GM23338 (cell line): ENCODE data around the gene OXLD1.

Experiments used
- EZH2 ChIP-seq: fragments of 200-600 bp; sonication (generic); IDR thresholded peaks from one replicate; pipeline ENCODE4 v1.8.0; 2017; ENCODE audit warnings: antibody characterized with exemption, mild to moderate bottlenecking, low read depth; ENCODE audit not compliant: unreplicated experiment
- NANOG ChIP-seq: IDR thresholded peaks from 2 replicates; pipeline ENCODE4 v1.6.1; 2016; ENCODE audit warnings: antibody characterized with exemption, borderline replicate concordance
- POLR2AphosphoS5 ChIP-seq: IDR thresholded peaks from 2 replicates; pipeline ENCODE4 v1.6.1; 2016; ENCODE audit warnings: antibody characterized with exemption, low read depth
- ZNF114 ChIP-seq: fragments of 250-450 bp; sonication (Bioruptor Pico); IDR thresholded peaks from 2 replicates; pipeline ENCODE4 v1.5.0; 2020; ENCODE audit warnings: mild to moderate bottlenecking, moderate library complexity
- ZNF331 ChIP-seq: fragments of 250-450 bp; sonication (Bioruptor Pico); IDR thresholded peaks from 2 replicates; pipeline ENCODE4 v1.5.0; 2020; ENCODE audit warnings: low read depth, mild to moderate bottlenecking, moderate library complexity
- TF ChIP-seq, protein P1 (sequence below), 2 experiments: fragments of 200-600 bp in 1 of 2; sonication (generic) in 1 of 2; conservative IDR thresholded peaks; 2 replicates each; pipeline versions ENCODE4 v1.5.1 to v1.6.1; 2016 to 2017; ENCODE audit warnings: antibody characterized with exemption in 2 of 2, low read depth in 2 of 2, mild to moderate bottlenecking in 2 of 2, moderate library complexity in 1 of 2
- TF ChIP-seq, protein P2 (sequence below): IDR thresholded peaks from one replicate; pipeline ENCODE4 v1.6.1; 2018; ENCODE audit warnings: antibody characterized with exemption; ENCODE audit not compliant: unreplicated experiment
- TF ChIP-seq, protein P3 (sequence below): IDR thresholded peaks from 2 replicates; pipeline ENCODE4 v1.6.1; 2016; ENCODE audit warnings: antibody characterized with exemption

- TF ChIP-seq EZH2 (no peak), NANOG (no peak), ZNF114 (CRISPR knock-in tag) (no peak), ZNF331 (CRISPR knock-in tag) (no peak), POLR2AphosphoS5 (no peak)
- TF ChIP-seq, protein P1, sequence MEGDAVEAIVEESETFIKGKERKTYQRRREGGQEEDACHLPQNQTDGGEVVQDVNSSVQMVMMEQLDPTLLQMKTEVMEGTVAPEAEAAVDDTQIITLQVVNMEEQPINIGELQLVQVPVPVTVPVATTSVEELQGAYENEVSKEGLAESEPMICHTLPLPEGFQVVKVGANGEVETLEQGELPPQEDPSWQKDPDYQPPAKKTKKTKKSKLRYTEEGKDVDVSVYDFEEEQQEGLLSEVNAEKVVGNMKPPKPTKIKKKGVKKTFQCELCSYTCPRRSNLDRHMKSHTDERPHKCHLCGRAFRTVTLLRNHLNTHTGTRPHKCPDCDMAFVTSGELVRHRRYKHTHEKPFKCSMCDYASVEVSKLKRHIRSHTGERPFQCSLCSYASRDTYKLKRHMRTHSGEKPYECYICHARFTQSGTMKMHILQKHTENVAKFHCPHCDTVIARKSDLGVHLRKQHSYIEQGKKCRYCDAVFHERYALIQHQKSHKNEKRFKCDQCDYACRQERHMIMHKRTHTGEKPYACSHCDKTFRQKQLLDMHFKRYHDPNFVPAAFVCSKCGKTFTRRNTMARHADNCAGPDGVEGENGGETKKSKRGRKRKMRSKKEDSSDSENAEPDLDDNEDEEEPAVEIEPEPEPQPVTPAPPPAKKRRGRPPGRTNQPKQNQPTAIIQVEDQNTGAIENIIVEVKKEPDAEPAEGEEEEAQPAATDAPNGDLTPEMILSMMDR (conservative IDR thresholded peaks at IDR 0.05; ENCODE audit: low read depth in 2 of 2): no peak
- TF ChIP-seq, protein P2, sequence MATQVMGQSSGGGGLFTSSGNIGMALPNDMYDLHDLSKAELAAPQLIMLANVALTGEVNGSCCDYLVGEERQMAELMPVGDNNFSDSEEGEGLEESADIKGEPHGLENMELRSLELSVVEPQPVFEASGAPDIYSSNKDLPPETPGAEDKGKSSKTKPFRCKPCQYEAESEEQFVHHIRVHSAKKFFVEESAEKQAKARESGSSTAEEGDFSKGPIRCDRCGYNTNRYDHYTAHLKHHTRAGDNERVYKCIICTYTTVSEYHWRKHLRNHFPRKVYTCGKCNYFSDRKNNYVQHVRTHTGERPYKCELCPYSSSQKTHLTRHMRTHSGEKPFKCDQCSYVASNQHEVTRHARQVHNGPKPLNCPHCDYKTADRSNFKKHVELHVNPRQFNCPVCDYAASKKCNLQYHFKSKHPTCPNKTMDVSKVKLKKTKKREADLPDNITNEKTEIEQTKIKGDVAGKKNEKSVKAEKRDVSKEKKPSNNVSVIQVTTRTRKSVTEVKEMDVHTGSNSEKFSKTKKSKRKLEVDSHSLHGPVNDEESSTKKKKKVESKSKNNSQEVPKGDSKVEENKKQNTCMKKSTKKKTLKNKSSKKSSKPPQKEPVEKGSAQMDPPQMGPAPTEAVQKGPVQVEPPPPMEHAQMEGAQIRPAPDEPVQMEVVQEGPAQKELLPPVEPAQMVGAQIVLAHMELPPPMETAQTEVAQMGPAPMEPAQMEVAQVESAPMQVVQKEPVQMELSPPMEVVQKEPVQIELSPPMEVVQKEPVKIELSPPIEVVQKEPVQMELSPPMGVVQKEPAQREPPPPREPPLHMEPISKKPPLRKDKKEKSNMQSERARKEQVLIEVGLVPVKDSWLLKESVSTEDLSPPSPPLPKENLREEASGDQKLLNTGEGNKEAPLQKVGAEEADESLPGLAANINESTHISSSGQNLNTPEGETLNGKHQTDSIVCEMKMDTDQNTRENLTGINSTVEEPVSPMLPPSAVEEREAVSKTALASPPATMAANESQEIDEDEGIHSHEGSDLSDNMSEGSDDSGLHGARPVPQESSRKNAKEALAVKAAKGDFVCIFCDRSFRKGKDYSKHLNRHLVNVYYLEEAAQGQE: no peak
- TF ChIP-seq, protein P3, sequence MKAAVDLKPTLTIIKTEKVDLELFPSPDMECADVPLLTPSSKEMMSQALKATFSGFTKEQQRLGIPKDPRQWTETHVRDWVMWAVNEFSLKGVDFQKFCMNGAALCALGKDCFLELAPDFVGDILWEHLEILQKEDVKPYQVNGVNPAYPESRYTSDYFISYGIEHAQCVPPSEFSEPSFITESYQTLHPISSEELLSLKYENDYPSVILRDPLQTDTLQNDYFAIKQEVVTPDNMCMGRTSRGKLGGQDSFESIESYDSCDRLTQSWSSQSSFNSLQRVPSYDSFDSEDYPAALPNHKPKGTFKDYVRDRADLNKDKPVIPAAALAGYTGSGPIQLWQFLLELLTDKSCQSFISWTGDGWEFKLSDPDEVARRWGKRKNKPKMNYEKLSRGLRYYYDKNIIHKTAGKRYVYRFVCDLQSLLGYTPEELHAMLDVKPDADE: no peak
Measured at GRCh38 chr17:81631482-81631881, 34.9 kb downstream of the OXLD1 start.
